Measurements from ENCODE around the gene MRPS27.
A peak's percentile ranks its signal among the peaks of the same experiment; 100 is the strongest.

Gene MRPS27

DNA sequence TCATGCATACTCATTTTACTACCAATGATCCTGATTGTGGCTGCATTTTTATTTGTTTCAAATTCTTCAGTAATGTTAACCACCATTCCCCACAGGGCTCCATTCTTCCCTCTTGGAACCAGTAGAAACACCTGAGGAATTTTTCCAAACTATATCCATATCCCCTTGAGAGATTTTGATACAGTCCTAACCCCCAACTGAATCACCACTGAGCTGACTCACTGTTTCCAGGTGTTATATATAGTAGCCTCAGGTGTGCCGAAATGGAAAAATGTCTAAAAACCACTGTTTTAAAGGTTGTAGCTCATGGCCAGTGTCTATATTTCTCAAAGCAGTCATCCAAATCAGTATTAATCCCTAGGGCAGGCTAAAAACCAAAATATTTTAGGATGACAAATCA lies 85.2 kb downstream of the MRPS27 start:
- DNase-seq = no peak
- ATAC-seq (replicated peaks) = no peak
- Mint-ChIP-seq H3K9me3 (no peaks in the 10 kb centered on the region), H3K4me1 (peaks cover 9 to 23% of the 10 kb centered on the region in 2 donors), H3K27me3 (no peaks in the 10 kb centered on the region), H3K36me3 (peaks cover 27 to 39% of the 10 kb centered on the region in 2 donors), H3K27ac (no peak overlapping the region), H3K4me3 (no peak overlapping the region)

- Mint-ChIP-seq H3K4me3 (no peak overlapping the region), H3K27me3 (no peaks in the 10 kb centered on the region), H3K9me3 (no peaks in the 10 kb centered on the region), H3K36me3 (peaks cover 27 to 39% of the 10 kb centered on the region in 2 donors), H3K4me1 (peaks cover 9 to 23% of the 10 kb centered on the region in 2 donors), H3K27ac (no peak overlapping the region)
- ATAC-seq (replicated peaks) = peak; percentile 61 to 63
- DNase-seq = no peak
Measured at GRCh38 chr5:72234265-72234700, 85.8 kb downstream of the MRPS27 start.

DNA sequence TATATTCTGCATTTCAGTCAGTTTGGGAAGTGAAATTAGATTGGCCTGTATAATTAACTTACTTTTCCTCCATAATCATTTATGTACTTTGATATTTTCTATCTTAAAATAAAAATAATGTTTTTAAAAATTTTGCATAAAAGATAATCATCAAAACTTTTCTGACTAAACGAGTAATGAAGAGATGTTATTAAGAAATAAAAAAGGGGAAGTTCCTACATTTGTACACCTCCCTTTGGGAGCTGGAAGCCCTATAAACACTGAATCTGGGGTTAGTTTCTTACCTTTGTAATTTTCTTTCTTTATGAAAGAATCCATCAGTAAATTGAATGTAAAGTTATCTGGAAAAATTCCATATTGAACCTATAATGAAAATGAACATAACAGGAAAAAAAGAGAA lies 86.2 kb downstream of the MRPS27 start:
- H3K36me3 Mint-ChIP-seq = peaks cover 27 to 40% of the 10 kb centered on the region in 2 donors
- DNase-seq = no peak
- H3K9me3 Mint-ChIP-seq = no peaks in the 10 kb centered on the region
- no peak overlapping the region for H3K4me3 Mint-ChIP-seq
- peaks cover 9 to 23% of the 10 kb centered on the region in 2 donors for H3K4me1 Mint-ChIP-seq
- ATAC-seq (replicated peaks) = no peak
- H3K27me3 Mint-ChIP-seq = no peaks in the 10 kb centered on the region
- H3K27ac Mint-ChIP-seq = no peak overlapping the region

DNA sequence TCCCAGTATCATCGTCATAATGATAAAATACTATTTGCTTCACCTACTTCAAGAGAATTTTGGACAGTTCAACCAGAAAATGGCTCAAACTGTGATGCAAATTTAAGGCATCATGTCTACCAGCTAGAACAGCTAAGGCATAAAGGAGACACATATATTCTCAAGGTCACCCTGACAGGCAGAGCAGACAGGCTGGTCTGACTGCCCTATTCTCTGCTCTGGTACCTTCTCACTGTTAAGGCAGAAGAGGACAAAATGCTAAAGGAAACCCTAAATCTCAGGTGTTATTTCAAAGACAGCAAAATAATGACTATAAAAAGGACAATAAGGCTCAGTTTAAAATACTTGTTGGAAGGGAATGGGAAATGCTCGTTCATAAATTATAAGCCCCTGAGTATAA lies 87.2 kb downstream of the MRPS27 start:
- DNase-seq = no peak
- Mint-ChIP-seq H3K36me3 (peaks cover 28 to 43% of the 10 kb centered on the region in 2 donors), H3K4me1 (peaks cover 9 to 23% of the 10 kb centered on the region in 2 donors), H3K27ac (no peak overlapping the region), H3K4me3 (no peak overlapping the region), H3K9me3 (no peaks in the 10 kb centered on the region), H3K27me3 (no peaks in the 10 kb centered on the region)
- no peak for ATAC-seq (replicated peaks)

DNA sequence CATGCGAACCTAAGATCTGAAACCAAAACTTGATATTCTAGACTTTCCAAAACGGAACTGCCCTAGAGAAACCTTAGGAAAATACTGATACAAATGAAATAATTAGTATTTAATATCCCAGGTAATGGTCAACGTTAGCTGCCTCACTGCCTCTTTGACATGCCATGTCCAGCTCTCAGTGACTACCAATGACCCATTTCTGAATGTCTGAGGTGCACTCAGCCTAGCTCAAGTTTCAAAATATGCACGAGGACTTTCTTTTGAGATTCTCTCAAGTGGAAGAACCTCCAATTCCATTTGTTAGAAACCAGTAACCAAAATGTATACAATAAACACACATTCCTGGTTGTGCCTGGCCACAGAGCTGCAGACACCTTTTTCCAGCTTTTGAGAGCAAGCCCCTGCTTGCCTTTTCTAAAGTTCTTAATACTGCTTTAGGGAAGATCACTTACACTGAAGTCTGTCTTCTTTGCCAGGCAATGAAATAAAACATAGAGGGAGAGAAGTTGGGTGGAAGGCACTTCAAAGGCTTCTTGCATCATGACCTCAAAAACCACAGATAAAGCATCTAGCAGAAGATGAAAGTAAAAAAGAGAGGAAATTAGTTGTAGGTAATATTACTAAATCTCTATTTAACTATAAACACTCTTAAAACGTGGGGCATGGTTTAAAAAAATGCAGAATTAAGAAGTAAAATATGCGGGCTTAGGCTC lies 87.9 kb downstream of the MRPS27 start:
- H3K27me3 Mint-ChIP-seq = no peaks in the 10 kb centered on the region
- peaks cover 30 to 50% of the 10 kb centered on the region in 2 donors for H3K36me3 Mint-ChIP-seq
- ATAC-seq (replicated peaks) = no peak
- H3K4me1 Mint-ChIP-seq = peaks cover 9 to 23% of the 10 kb centered on the region in 2 donors
- H3K4me3 Mint-ChIP-seq = no peak overlapping the region
- no peak overlapping the region for H3K27ac Mint-ChIP-seq
- H3K9me3 Mint-ChIP-seq = no peaks in the 10 kb centered on the region
- no peak for DNase-seq

GRCh38 chr5:72228960-72229359 lies 91.1 kb downstream of the MRPS27 start:
- peaks cover 32 to 60% of the 10 kb centered on the region in 2 donors for H3K36me3 Mint-ChIP-seq
- peaks cover 0 to 5% of the 10 kb centered on the region in 2 donors for H3K4me1 Mint-ChIP-seq
- ATAC-seq (replicated peaks) (no peak), DNase-seq (no peak)
- no peak overlapping the region for H3K27ac Mint-ChIP-seq
- no peak overlapping the region for H3K4me3 Mint-ChIP-seq
- no peaks in the 10 kb centered on the region for H3K27me3 Mint-ChIP-seq
- H3K9me3 Mint-ChIP-seq = no peaks in the 10 kb centered on the region

DNA sequence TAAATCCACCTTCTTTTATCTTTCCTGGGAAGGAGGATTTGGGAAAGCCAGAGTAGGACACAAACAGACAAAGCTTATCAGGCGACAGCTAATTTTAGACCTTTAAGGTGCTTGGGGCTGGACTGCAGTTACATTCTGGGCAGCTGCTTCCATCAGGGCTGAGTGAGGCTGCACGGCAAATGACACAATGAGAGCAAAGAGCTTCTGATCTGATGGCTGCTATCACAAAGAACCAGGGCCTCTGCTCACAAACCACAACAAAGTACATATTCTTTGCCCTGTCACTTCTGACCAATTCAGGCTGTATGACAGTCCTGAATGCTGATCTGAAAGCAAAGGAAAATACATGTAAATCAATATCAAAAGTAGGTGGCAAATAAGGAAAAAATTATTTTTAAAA lies 93.1 kb downstream of the MRPS27 start:
- no peak overlapping the region for H3K27ac Mint-ChIP-seq
- no peaks in the 10 kb centered on the region for H3K9me3 Mint-ChIP-seq
- no peak overlapping the region for H3K4me3 Mint-ChIP-seq
- DNase-seq = no peak
- H3K4me1 Mint-ChIP-seq = no peaks in the 10 kb centered on the region
- peaks cover 36 to 61% of the 10 kb centered on the region in 2 donors for H3K36me3 Mint-ChIP-seq
- H3K27me3 Mint-ChIP-seq = no peaks in the 10 kb centered on the region
- no peak for ATAC-seq (replicated peaks)

DNA sequence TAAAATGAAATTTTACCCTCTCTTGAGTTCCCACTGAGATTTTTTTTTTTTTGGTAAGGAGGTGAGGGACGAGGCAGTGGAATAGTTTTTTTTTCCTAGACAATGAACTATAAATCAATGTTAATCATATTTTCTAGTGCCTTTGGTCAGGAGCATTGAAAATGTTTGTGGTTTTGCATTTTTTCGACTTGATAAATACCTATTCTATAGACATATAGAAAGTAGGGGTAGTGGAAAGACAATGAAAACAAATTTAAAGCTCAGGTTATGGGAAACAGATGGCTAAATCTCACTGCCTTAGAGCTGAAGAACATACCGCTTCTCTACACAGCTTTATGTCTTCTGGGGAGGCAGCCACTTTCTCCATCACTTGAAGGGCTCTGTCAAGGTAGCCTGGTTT lies 94.3 kb downstream of the MRPS27 start:
- DNase-seq = no peak
- peaks cover 40 to 67% of the 10 kb centered on the region in 2 donors for H3K36me3 Mint-ChIP-seq
- no peak overlapping the region for H3K4me3 Mint-ChIP-seq
- H3K9me3 Mint-ChIP-seq = no peaks in the 10 kb centered on the region
- ATAC-seq (replicated peaks) = no peak
- H3K27me3 Mint-ChIP-seq = no peaks in the 10 kb centered on the region
- H3K27ac Mint-ChIP-seq = no peak overlapping the region
- H3K4me1 Mint-ChIP-seq = no peaks in the 10 kb centered on the region

GRCh38 chr5:72224946-72225463 lies 95.0 kb downstream of the MRPS27 start:
- H3K27ac Mint-ChIP-seq = no peak overlapping the region
- DNase-seq = no peak
- no peaks in the 10 kb centered on the region for H3K4me1 Mint-ChIP-seq
- H3K9me3 Mint-ChIP-seq = no peaks in the 10 kb centered on the region
- peaks cover 36 to 64% of the 10 kb centered on the region in 2 donors for H3K36me3 Mint-ChIP-seq
- ATAC-seq (replicated peaks) = no peak
- H3K27me3 Mint-ChIP-seq = no peaks in the 10 kb centered on the region
- H3K4me3 Mint-ChIP-seq = no peak overlapping the region

GRCh38 chr5:72223371-72223770 lies 96.7 kb downstream of the MRPS27 start:
- ATAC-seq (replicated peaks) (no peak), DNase-seq (no peak)
- no peaks in the 10 kb centered on the region for H3K27me3 Mint-ChIP-seq
- H3K27ac Mint-ChIP-seq = peak overlapping the region; percentile 59
- no peak overlapping the region for H3K4me3 Mint-ChIP-seq
- no peaks in the 10 kb centered on the region for H3K9me3 Mint-ChIP-seq
- peaks cover 51 to 76% of the 10 kb centered on the region in 2 donors for H3K36me3 Mint-ChIP-seq
- no peaks in the 10 kb centered on the region for H3K4me1 Mint-ChIP-seq

GRCh38 chr5:72222521-72222920 lies 97.5 kb downstream of the MRPS27 start:
- no peak for DNase-seq
- no peak for ATAC-seq (replicated peaks)
- H3K27me3 Mint-ChIP-seq = no peaks in the 10 kb centered on the region
- no peak overlapping the region for H3K4me3 Mint-ChIP-seq
- no peaks in the 10 kb centered on the region for H3K9me3 Mint-ChIP-seq
- H3K4me1 Mint-ChIP-seq = no peaks in the 10 kb centered on the region
- peaks cover 53 to 79% of the 10 kb centered on the region in 2 donors for H3K36me3 Mint-ChIP-seq
- H3K27ac Mint-ChIP-seq = no peak overlapping the region

DNA sequence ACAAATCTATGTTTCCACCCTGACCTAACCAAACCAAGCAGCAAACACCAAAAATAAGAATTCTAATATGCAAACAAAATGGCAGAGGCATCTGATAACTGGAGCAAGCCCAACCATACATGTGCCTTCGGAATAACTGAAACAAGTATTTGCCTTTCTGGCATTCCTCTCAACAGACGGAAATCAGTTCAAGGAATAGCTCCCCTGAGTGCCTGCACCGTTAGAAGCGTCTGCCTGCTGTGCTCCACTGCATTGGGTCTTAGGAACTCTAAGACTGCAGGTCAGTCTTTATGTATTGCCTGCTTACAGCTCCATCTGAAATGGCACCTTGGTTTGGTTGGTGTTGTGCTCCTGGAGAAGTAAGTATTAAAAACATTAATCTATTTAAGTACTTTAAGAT lies 98.5 kb downstream of the MRPS27 start:
- Mint-ChIP-seq H3K4me1 (no peaks in the 10 kb centered on the region), H3K27ac (no peak overlapping the region), H3K27me3 (no peaks in the 10 kb centered on the region), H3K36me3 (peaks cover 53 to 79% of the 10 kb centered on the region in 2 donors), H3K4me3 (no peak overlapping the region), H3K9me3 (no peaks in the 10 kb centered on the region)
- no peak for ATAC-seq (replicated peaks)
- no peak for DNase-seq

DNA sequence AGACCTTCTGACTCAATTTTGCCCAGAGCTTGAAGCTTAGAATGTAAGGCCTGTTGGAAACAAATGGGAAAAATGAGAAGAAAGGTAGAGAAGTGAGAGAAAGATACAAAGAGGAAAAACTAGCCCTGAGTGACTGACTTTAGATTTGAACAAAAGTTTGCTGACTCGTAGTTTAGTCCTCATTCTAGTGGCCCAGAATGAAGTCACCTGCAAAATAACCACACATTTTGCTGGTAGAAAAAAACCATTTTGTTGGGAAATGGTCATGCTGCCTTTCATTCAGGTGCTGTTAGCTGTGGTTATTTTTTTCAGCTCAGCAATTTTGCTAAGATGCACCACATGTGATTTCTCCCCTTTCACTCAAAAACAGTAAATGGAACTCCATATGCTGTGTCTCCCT lies 98.9 kb downstream of the MRPS27 start:
- H3K27me3 Mint-ChIP-seq = no peaks in the 10 kb centered on the region
- no peak overlapping the region for H3K27ac Mint-ChIP-seq
- ATAC-seq (replicated peaks) = no peak
- peaks cover 53 to 79% of the 10 kb centered on the region in 2 donors for H3K36me3 Mint-ChIP-seq
- DNase-seq = no peak
- no peaks in the 10 kb centered on the region for H3K9me3 Mint-ChIP-seq
- no peak overlapping the region for H3K4me3 Mint-ChIP-seq
- H3K4me1 Mint-ChIP-seq = no peaks in the 10 kb centered on the region

GRCh38 chr5:72216756-72217155 lies 103.3 kb downstream of the MRPS27 start:
- Mint-ChIP-seq H3K4me1 (no peaks in the 10 kb centered on the region), H3K27me3 (no peaks in the 10 kb centered on the region), H3K4me3 (no peak overlapping the region), H3K27ac (no peak overlapping the region), H3K36me3 (peaks cover 48 to 69% of the 10 kb centered on the region in 2 donors), H3K9me3 (no peaks in the 10 kb centered on the region)
- DNase-seq (no peak), ATAC-seq (replicated peaks) (no peak)

DNA sequence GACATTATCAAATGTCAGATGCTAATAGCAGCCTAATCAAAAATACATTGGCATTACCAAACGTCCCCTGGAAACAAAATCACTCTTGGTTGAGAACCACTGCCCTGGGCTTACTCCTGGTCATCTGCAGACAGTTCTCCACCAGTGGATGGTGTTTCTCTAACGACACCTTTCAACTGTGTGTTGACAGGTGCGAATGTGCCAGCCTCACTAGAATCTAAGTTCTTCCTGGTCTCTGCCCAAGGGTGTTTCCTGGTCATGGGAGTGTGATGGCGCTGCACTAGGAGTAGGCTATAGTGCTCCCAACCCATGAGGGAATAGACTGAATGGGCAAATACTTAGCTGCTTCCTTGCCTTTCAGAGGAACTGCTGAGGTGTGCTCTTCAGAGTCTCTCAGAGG lies 105.9 kb downstream of the MRPS27 start:
- no peaks in the 10 kb centered on the region for H3K9me3 Mint-ChIP-seq
- no peaks in the 10 kb centered on the region for H3K27me3 Mint-ChIP-seq
- no peak for ATAC-seq (replicated peaks)
- peaks cover 34 to 55% of the 10 kb centered on the region in 2 donors for H3K36me3 Mint-ChIP-seq
- no peak for DNase-seq
- no peak overlapping the region for H3K4me3 Mint-ChIP-seq
- no peak overlapping the region for H3K27ac Mint-ChIP-seq
- no peaks in the 10 kb centered on the region for H3K4me1 Mint-ChIP-seq

Data from stimulated activated naive B cell treated with anti-CD40 and anti-IgM and Interleukin-4, amounts not matched to agents 10 μg/mL and 1 μg/mL and 100 μg/mL, for 72 hours (primary cell).